ENCODE data around the gene NKRF.

NKRF gene

DNA sequence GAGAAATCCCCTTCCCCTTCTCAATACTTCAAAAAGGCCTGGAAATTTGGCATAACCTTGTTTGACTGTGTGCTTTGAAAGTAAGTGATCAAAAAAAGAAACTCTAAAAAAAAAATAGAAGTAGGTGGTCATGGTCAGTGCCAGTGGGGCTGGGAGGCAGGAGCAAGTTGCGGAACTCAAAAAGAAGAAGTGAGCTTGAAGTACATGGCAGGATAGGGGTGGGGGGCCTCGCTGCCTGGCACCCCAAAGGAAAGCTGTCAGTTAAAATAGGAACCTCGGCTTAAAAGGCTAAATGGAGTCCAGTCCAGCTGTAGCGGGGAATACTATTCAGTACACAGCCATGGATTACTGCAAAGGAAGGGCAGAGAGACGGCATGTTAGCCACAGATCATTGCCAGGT, 12.2 kb upstream of the NKRF start:
- no peak for ATAC-seq (ENCODE audit: low read depth)
- no peak overlapping the region for H3K4me3 ChIP-seq (ENCODE audit: severe bottlenecking)
- no peaks in the 10 kb centered on the region for H3K27me3 ChIP-seq (ENCODE audit: insufficient read depth, poor library complexity, severe bottlenecking)
- H3K4me1 ChIP-seq (ENCODE audit: insufficient read depth, poor library complexity, severe bottlenecking) = no peaks in the 10 kb centered on the region
- no peaks in the 10 kb centered on the region for H3K36me3 ChIP-seq (ENCODE audit: low read depth)
- no peak for DNase-seq (ENCODE audit: low spot score)
- no peaks in the 10 kb centered on the region for H3K9me3 ChIP-seq (ENCODE audit: severe bottlenecking)
- H3K27ac ChIP-seq (ENCODE audit: poor library complexity, severe bottlenecking) = no peak overlapping the region
- TF ChIP-seq, protein P1, sequence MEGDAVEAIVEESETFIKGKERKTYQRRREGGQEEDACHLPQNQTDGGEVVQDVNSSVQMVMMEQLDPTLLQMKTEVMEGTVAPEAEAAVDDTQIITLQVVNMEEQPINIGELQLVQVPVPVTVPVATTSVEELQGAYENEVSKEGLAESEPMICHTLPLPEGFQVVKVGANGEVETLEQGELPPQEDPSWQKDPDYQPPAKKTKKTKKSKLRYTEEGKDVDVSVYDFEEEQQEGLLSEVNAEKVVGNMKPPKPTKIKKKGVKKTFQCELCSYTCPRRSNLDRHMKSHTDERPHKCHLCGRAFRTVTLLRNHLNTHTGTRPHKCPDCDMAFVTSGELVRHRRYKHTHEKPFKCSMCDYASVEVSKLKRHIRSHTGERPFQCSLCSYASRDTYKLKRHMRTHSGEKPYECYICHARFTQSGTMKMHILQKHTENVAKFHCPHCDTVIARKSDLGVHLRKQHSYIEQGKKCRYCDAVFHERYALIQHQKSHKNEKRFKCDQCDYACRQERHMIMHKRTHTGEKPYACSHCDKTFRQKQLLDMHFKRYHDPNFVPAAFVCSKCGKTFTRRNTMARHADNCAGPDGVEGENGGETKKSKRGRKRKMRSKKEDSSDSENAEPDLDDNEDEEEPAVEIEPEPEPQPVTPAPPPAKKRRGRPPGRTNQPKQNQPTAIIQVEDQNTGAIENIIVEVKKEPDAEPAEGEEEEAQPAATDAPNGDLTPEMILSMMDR (IDR thresholded peaks at IDR 0.05; ENCODE audit: poor library complexity, severe bottlenecking) = no peak

DNA sequence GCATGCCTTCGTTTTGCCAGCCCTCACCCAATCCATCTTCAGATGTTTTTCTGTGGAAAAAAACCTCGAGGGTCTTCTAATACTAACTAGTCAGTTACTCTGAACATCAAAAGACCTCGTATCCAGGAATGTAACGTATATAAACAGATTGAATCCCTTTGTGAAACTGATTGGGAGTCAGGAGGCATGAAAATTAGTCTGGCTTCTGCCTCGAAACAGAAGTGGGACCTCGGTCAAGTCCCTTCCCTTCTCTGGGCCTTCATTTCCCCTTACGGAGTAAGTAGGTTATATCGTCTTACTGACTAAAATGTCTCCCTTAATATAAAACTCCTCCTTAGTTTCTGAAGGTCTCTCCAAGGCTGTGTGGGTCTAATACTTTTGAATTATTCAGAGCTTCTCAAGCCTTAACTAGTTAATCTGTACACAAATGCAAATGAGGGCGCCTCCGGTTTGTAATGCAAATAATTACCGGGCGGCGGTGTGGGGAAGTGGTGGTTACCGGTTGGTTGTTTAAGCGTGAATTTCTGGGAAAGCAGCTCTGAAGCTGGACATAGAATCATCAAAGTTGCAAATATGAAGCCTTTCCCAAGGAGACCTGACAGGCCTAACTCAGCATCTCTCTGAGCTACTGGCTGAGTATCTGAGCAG, 11.4 kb upstream of the NKRF start:
- H3K27ac ChIP-seq (ENCODE audit: poor library complexity, severe bottlenecking) = no peak overlapping the region
- H3K36me3 ChIP-seq (ENCODE audit: low read depth) = no peaks in the 10 kb centered on the region
- no peak for ATAC-seq (ENCODE audit: low read depth)
- H3K4me1 ChIP-seq (ENCODE audit: insufficient read depth, poor library complexity, severe bottlenecking) = no peaks in the 10 kb centered on the region
- DNase-seq (ENCODE audit: low spot score) = no peak
- H3K4me3 ChIP-seq (ENCODE audit: severe bottlenecking) = no peak overlapping the region
- TF ChIP-seq, protein P1 (IDR thresholded peaks at IDR 0.05; ENCODE audit: poor library complexity, severe bottlenecking) = no peak
- H3K9me3 ChIP-seq (ENCODE audit: severe bottlenecking) = no peaks in the 10 kb centered on the region
- no peaks in the 10 kb centered on the region for H3K27me3 ChIP-seq (ENCODE audit: insufficient read depth, poor library complexity, severe bottlenecking)

DNA sequence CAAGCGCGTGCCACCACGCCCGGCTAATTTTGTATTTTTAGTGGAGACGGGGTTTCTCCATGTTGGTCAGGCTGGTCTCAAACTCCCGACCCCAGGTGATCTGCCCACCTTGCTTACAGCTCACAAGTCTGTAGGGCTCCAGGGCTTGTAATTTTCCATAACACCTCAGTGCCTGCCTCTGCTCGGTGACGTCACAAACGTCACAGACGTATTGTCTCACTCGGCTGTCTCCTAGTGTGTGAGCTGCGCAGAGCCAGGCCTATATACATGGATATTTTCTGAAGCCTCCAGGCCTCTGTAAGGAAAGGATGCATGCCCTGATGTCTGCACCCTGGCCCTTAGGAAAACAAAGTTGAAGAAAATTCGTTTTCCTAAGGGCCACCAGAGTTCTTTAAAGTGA, 8.6 kb upstream of the NKRF start:
- ATAC-seq (ENCODE audit: low read depth) (no peak), DNase-seq (ENCODE audit: low spot score) (no peak)
- H3K27me3 ChIP-seq (ENCODE audit: insufficient read depth, poor library complexity, severe bottlenecking) = no peaks in the 10 kb centered on the region
- H3K4me3 ChIP-seq (ENCODE audit: severe bottlenecking) = no peak overlapping the region
- no peaks in the 10 kb centered on the region for H3K36me3 ChIP-seq (ENCODE audit: low read depth)
- TF ChIP-seq, protein P1 (IDR thresholded peaks at IDR 0.05; ENCODE audit: poor library complexity, severe bottlenecking) = no peak
- H3K4me1 ChIP-seq (ENCODE audit: insufficient read depth, poor library complexity, severe bottlenecking) = no peaks in the 10 kb centered on the region
- no peak overlapping the region for H3K27ac ChIP-seq (ENCODE audit: poor library complexity, severe bottlenecking)
- no peaks in the 10 kb centered on the region for H3K9me3 ChIP-seq (ENCODE audit: severe bottlenecking)

DNA sequence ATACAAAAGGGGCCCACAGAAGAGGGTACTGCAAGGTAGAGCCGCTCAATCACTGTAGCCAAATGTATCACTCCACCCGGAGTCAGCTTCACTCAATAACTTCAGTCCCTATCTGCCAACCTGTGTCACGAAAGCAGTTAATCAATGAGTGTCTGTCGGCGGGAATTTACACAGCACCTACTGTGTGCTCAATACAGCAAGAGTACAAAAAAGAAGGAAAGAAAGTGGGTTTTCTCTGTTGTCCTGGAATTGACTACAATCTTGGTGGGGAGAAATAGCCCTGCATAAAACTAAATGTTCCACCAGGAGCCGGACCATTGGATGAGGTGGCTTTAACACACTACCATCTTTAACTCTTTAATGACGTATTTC, 780 bp upstream of the NKRF start:
- Histone ChIP-seq H3K36me3 (ENCODE audit: low read depth) (no peaks in the 10 kb centered on the region), H3K9me3 (ENCODE audit: severe bottlenecking) (no peaks in the 10 kb centered on the region), H3K27ac (ENCODE audit: poor library complexity, severe bottlenecking) (no peak overlapping the region), H3K4me1 (ENCODE audit: insufficient read depth, poor library complexity, severe bottlenecking) (peaks cover 5% of the 10 kb centered on the region), H3K4me3 (ENCODE audit: severe bottlenecking) (peak overlapping the region; percentile 68), H3K27me3 (ENCODE audit: insufficient read depth, poor library complexity, severe bottlenecking) (no peaks in the 10 kb centered on the region)
- TF ChIP-seq, protein P1 (IDR thresholded peaks at IDR 0.05; ENCODE audit: poor library complexity, severe bottlenecking) = no peak
- ATAC-seq (ENCODE audit: low read depth) = no peak; the same call in 2 of the 3 replicates
- DNase-seq (ENCODE audit: low spot score) = no peak

DNA sequence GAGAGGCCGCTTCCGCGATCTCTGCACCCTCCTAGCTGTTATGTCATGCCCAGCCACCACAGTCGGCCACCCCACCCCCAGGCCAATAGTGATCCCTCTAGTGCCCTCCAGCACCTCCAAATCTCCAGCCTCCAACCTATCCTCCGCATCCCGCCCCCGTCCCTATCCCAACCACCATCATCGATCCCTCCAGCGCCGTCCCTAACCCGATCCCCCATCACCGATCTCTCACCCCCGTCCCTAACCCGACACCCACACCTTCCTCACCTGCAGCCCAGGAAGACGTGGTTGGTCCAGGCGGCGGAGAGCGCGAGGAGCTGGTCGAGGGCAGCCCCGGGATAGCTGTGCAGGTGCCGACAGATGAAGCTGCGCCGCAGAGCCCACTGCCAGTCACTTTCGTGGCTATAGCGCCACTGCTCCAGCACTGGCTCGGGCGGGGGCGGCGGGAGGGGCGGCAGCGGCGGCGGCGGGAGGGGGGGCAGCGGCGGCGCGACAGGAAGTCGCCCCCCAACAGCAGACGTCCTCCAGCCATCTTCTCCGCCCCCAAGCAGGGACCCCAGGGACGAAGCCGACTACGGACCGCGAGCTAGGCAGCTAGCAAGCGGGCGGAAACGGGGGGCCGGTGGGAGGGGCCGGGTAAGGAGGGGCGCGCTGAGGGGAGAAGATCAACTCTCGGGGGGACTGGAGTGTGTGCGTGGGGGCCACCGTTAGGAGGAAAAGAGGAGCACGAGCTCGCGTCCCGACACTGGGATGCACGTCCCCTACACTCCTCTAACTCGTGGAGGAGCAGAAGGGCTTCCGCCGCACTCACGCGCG, 552 bp downstream of the NKRF start:
- ATAC-seq (ENCODE audit: low read depth) = peak; percentile 51
- peak overlapping the region; percentile 68 for H3K4me3 ChIP-seq (ENCODE audit: severe bottlenecking)
- no peaks in the 10 kb centered on the region for H3K9me3 ChIP-seq (ENCODE audit: severe bottlenecking)
- no peaks in the 10 kb centered on the region for H3K27me3 ChIP-seq (ENCODE audit: insufficient read depth, poor library complexity, severe bottlenecking)
- peak overlapping the region; percentile 51 for H3K27ac ChIP-seq (ENCODE audit: poor library complexity, severe bottlenecking)
- DNase-seq (ENCODE audit: low spot score) = no peak
- no peaks in the 10 kb centered on the region for H3K36me3 ChIP-seq (ENCODE audit: low read depth)
- peaks cover 5% of the 10 kb centered on the region for H3K4me1 ChIP-seq (ENCODE audit: insufficient read depth, poor library complexity, severe bottlenecking)
- TF ChIP-seq, protein P1 (IDR thresholded peaks at IDR 0.05; ENCODE audit: poor library complexity, severe bottlenecking) = no peak
